ENCODE data around the gene PCNT. TPM values are rescaled to one million over a fixed set of nuclear protein-coding genes. Genes with fewer than 3 reads are reported as not detected.

The PCNT gene
- total and polyA plus RNA-seq, 9 of the 15 experiments (the other 6 are each of a cell fraction or from before 2014, with no cell fraction given) = 9.1 to 53.5 (median 31.3) TPM

- TF ChIP-seq MYBL2 (IDR thresholded peaks at IDR 0.05; ENCODE audit: low read depth) = peak; percentile 98
- TF ChIP-seq MYBL2 (CRISPR knock-in tag; IDR thresholded peaks at IDR 0.05; ENCODE audit: borderline replicate concordance) = no peak; the same call in 1 of the 2 replicates
- peak; percentile 47; the same call in 1 of the 2 replicates for TF ChIP-seq NCOA1 (IDR thresholded peaks at IDR 0.05; ENCODE audit: low read depth)
- peak; percentile 76 to 89 for TF ChIP-seq E2F6 (IDR thresholded peaks at IDR 0.05; ENCODE audit: borderline replicate concordance in 1 of 2, extremely low read depth in 1 of 2, insufficient read depth in 1 of 2, insufficient read length in 1 of 2, low read depth in 1 of 2, low read length in 1 of 2, poor library complexity in 1 of 2, severe bottlenecking in 1 of 2)
- peak; percentile 63 for TF ChIP-seq PML (IDR thresholded peaks at IDR 0.05; ENCODE audit: low read length)
- TF ChIP-seq ZNF274 (IDR thresholded peaks at IDR 0.05; ENCODE audit: borderline replicate concordance, low read depth, low read length) = no peak
- TF ChIP-seq NFYB (IDR thresholded peaks at IDR 0.05; ENCODE audit: extremely low read depth, insufficient read length) = peak; percentile 96
- TF ChIP-seq ETS1 (conservative IDR thresholded peaks at IDR 0.05; ENCODE audit: control insufficient read depth, low read depth, low read length) = peak; percentile 88; the same call in 1 of the 2 replicates
- TF ChIP-seq ZBTB1 (CRISPR knock-in tag; IDR thresholded peaks at IDR 0.05; ENCODE audit: borderline replicate concordance, low read depth) = peak; percentile 77; the same call in 1 of the 2 replicates
- peak; percentile 91 for TF ChIP-seq ASH1L (IDR thresholded peaks at IDR 0.05; ENCODE audit: borderline replicate concordance, low read depth, partially characterized antibody)
- TF ChIP-seq EGR1 (conservative IDR thresholded peaks at IDR 0.05) = peak; percentile 96
- TF ChIP-seq E2F8 (IDR thresholded peaks at IDR 0.05; ENCODE audit: low read depth, partially characterized antibody) = peak; percentile 66
- peak; percentile 66; the same call in 1 of the 2 replicates for TF ChIP-seq ELF4 (CRISPR knock-in tag; IDR thresholded peaks at IDR 0.05)
- peak; percentile 95 for TF ChIP-seq PKNOX1 (IDR thresholded peaks at IDR 0.05)
- TF ChIP-seq MXI1 (IDR thresholded peaks at IDR 0.05; ENCODE audit: low read depth, low read length) = peak; percentile 75
- peak; percentile 96 to 99 for TF ChIP-seq FOXA3 (CRISPR knock-in tag; conservative IDR thresholded peaks at IDR 0.05 in 1 of 2, IDR thresholded peaks at IDR 0.05 in 1 of 2)
- peak; percentile 69; the same call in 1 of the 2 replicates for TF ChIP-seq CREB1 (IDR thresholded peaks at IDR 0.05)
- TF ChIP-seq CREB1 (CRISPR knock-in tag; IDR thresholded peaks at IDR 0.05) = peak; percentile 88
- TF ChIP-seq FIP1L1 (IDR thresholded peaks at IDR 0.05; ENCODE audit: low read depth, low read length, poor library complexity, severe bottlenecking) = peak; percentile 48
Measured at GRCh38 chr21:46323710-46324389, at the start of gene PCNT, which contains the start of gene C21orf58 (continued).
